Stimulated activated naive CD8-positive, alpha-beta T cell treated with anti-CD3 and anti-CD28 coated beads, Interleukin-15, Interleukin-2, amounts not matched to agents 100 U/mL and 50 U/mL, for 24 hours (primary cell): ENCODE results near the gene TCHH.
"Not testable (repeated sequence)": the region's sequence is repeated elsewhere in the genome, so short reads cannot be mapped to it uniquely, and the experiment has no call there.

Experiments
- ATAC-seq: fragments of 150-1000 bp; cut with Tn5 transposase; one replicate; pipeline ENCODE4 v1.10.0; 2021
- DNase-seq: peaks from one replicate; pipeline ENCODE4 v3.0.0; 2021

TCHH gene

DNA sequence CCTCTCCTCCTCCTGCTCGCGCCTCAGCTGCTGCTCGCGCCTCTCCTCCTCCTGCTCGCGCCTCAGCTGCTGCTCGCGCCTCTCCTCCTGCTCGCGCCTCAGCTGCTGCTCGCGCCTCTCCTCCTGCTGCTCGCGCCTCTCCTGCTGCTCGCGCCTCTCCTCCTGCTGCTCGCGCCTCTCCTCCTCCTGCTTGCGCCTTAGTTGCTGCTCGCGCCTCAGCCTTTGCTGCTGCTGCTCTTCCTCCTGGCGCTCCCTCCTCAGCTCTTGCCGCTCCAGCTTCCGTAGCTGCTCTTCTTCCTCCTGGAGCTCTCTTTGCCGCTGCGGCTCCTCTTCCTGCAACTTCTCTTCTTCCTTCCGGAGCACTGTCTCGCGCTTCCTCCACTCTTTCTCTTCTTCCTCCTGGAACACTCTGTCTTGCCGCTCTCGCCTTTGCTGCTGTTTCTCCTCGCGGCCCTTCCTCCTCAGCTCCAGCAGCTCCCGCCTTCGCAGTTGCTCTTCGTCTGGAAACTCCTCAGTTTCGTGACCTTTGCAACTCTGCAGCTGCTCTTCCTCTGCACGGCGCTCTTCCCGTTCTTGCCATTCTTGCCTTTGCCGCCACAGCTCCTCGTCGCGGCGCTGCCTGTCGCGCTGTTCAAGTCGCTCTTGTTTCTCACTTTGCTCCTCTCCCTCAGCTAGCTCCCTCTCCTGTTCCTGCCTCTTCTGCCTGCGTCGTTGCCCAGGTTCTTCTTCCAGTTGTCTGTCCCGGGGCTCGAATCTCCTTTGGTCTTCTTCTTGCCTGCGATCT is 3.0 kb downstream of the TCHH start:
- DNase-seq = no peak
- ATAC-seq = no peak

GRCh38 chr1:152111515-152111968 is 3.7 kb downstream of the TCHH start:
- DNase-seq = no peak
- ATAC-seq = no peak

DNA sequence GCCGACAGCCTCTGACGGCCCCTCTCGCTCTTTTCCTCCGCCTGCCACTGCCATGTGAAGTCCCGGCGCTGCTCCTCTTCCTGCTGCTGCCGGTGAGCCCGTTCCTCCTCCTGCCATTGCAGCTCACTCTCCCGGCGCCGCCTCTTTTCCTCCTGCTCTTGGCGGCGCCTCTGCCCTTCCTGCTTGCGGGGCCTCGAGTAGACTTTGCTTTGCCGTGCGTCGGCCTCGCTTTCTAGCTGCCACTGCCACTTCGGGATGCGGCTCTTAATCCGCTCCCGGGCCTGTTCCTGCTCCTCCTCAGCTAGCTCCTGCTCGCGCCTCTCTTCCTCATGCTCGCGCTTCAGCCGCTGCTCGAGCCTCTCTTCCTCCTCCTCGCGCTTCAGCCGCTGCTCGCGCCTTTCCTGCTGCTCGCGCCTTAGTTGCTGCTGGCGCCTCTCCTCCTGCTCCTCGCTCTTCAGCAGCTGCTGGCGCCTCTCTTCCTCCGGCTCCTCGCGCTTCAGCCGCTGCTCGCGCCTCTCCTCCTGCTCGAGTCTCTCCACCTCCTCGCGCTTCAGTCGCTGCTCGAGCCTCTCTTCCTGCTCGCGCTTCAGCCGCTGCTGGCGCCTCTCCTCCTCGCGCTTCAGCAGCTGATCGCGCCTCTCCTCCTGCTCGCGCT is 4.3 kb downstream of the TCHH start:
- DNase-seq = peak; percentile 40

DNA sequence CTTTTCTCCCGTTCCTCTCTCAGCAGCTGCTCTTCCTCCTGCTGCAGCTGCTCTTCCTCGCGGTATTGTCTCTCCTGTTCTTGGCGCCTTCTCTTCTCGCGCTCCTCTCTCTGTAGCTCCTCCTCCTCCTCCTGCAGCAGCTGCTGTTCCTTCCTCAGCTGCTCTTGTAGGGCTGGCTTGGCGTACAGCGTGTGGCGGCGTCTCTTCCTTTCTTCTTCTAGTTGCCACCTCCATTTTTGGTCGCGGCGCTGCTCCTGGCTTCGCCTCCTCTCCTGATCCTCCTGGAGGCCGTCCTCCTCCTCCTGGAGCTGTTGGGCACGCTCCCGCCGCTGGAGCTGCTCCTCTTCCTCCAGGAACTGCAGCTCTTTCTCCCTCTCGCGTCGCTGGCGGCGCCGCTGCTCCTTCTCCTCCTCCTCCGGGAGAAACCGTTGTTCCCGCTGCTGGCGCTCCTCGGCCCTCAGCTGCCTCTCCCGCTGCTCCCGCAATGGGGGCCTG is 4.8 kb downstream of the TCHH start:
- DNase-seq = no peak
- ATAC-seq = peak; percentile 66

More for the DNA sequence above, 4.3 kb downstream of the TCHH start:
- peak; percentile 56 for ATAC-seq

GRCh38 chr1:152109998-152110294 is 5.3 kb downstream of the TCHH start:
- DNase-seq (no peak), ATAC-seq (no peak)

GRCh38 chr1:152109231-152109997 is 5.8 kb downstream of the TCHH start:
- ATAC-seq (no peak), DNase-seq (no peak)

DNA sequence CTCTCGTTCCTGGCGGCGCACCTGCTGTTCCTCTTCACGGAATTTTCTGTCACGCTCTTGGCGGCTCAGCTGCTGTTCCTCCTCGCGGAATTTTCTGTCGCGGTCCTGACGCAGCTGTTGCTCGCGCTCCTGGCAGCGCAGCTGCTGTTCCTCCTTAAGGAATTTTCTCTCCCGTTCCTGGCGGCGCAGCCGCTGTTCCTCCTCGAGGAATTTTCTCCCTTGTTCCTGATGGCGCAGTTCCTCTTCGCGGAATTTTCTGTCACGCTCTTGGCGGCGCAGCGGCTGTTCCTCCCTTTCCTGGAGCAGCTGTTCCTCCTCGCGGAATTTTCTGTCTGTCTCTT is 6.4 kb downstream of the TCHH start:
- ATAC-seq (no peak), DNase-seq (no peak)

DNA sequence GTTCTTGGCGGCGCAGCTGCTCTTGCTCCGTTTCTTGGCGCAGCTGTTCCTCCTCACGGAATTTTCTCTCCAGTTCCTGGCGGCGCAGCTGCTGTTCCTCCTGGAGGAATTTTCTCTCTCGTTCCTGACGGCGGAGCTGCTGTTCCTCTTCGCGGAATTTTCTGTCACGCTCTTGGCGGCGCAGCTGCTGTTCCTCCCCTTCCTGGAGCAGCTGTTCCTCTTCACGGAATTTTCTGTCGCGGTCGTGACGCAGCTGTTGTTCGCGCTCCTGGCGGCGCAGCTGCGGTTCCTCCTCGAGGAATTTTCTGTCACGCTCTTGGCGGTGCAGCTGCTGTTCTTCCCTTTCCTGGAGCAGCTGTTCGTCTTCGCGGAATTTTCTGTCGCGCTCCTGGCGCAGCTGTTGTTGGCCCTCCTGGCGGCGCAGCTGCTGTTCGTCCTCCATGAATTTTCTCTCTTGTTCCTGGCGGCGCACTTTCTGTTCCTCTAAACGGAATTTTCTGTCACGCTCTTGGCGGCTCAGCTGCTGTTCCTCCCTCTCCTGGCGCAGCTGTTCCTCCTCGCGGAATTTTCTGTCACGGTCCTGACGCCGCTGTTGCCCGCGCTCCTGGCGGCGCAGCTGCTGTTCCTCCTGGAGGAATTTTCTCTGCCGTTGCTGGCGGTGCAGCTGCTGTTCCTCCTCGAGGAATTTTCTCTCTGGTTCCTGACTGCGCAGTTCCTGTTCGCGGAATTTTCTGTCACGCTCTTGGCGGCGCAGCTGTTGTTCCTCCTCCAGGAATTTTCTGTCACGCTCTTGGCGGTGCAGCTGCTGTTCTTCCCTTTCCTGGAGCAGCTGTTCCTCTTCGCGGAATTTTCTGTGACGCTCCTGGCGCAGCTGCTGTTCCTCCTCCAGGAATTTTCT is 7.0 kb downstream of the TCHH start:
- ATAC-seq (no peak), DNase-seq (no peak)

DNA sequence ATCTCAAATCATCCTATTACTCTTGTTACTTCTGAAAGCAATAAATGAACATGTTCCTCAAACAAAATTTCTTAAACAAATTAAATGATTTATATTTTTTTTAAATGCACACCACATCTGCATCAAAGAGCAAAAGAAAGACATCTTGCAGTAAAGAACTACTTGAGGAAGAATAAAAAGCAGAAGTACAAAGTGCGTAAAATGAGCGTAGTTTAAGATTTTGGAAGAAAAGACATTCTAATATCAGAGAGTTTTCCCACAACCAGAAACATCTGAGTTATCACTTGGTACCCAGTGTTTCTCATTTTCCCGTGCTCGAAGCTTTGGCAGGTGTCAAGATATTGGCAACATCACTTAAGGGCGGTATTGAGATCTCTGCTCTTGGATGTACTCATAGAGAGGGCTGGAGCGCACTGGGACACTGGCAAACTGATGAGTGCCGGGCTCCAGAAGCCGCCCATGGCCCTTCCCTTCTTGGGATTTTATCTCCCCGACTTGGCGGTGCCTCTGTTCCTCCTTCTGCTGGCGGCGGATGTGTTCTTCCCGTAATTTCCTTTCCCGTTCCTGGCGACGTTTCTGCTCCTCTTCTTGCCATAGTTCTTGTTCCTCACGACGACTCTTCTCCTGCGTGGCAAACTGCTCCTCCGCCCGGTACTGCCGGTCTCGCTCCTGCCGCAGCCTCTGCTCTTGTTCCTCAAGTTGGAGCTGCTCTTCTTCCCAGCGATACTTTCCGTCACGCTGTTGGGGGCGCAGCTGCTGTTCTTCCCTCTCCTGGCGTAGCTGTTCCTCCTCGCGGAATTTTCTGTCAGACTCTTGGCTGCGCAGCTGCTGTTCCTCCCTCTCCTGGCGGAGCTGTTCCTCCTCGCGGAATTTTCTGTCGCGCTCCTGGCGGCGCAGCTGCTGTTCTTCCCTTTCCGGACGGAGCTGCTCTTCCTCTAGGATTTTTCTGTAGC is 7.9 kb downstream of the TCHH start:
- ATAC-seq (no peak), DNase-seq (no peak)

GRCh38 chr1:152104854-152105253 is 10.4 kb downstream of the TCHH start:
- no peak for ATAC-seq
- no peak for DNase-seq

GRCh38 chr1:152096931-152097330 is 18.3 kb downstream of the TCHH start:
- DNase-seq (no peak), ATAC-seq (no peak)

DNA sequence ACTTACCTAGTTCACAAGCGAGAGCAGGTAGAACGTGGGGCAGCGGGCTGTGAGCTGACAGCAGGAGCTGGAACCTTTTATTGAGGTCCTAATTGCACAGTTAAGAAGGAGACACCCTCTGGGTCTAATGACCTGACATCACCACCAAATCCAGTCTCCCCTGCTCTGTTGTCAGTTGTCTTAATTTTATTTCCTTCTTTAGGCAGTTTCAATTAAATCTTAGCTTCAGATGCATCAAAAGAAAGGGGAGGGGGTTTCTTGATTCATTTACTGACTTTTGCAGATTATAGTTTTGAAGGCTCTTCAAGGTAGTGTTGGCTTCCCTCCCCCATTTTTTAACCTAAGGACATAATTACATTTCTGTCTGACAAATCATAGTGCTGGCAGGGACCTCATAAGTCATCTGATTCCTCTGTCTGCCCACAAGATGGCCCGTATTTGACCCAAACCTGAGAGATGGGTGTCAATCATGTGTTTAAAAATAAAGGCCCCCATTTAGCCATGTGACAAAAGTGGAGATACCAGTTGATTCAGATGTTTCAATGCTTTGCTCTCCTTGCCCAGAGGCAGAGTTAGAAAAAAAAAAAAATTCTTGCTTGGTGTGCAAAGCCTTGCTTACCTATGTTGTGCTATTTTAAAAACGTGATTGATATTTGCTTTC is 26.1 kb downstream of the TCHH start, which contains the start of gene TCHHL1:
TSS of gene TCHHL1 (minus strand) at position 51 of the 661 bp plus-strand sequence. CDS start 921 bp downstream, outside the sequence.
- no peak for ATAC-seq
- no peak for DNase-seq

DNA sequence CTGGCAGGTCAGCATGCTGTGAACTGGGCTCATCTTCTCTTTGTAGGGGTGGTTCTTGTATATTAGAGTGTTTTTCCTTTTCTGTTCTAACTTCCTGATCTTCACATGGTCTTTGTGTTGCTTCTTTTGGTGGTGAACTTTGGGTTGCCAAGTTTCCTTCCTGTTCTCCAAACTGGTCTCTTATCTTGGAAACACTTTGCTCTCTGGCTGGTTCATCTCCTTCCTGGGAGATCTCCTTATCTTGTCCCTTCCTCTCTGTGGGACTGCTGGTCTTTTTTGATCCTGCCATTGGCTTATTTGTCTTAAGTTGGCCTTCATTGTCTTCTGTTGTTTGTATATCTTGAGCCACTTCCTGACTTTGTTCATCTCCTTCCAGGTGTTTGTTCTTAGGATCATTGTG is 28.5 kb downstream of the TCHH start:
- DNase-seq = no peak
- no peak for ATAC-seq

- no peak for DNase-seq
These were observed 30.4 kb downstream of the TCHH start for GRCh38 chr1:152084853-152085252.

DNA sequence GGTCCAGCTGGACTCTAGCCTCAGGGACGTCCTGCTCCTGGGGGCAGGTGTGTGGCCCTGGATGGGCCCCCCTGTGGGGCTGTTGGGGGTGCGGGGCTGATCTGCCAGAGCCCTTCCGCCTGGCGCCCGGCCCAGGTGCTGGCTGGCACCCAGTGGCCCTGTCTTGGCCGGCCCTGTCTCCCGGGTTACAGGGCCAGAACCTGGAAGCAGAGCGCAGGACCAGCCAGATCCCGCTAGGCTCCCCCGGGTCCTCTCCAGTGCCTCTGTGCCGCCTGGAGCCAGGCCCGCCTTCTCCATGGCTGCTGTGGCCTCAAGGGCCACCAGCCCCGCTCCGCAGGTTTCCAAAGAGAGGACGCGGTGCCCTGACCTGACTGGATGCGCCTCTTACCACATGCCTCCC is 34.2 kb downstream of the TCHH start:
- not testable (repeated sequence) for DNase-seq, ATAC-seq

More at GRCh38 chr1:152084853-152085252, 30.4 kb downstream of the TCHH start:
- no peak for ATAC-seq

- not testable (repeated sequence) for ATAC-seq, DNase-seq
These were observed 34.8 kb downstream of the TCHH start for GRCh38 chr1:152080494-152080893.

- DNase-seq (no peak), ATAC-seq (no peak)
These were observed 36.3 kb downstream of the TCHH start for GRCh38 chr1:152078831-152079441.

GRCh38 chr1:152072311-152072710 is 42.9 kb downstream of the TCHH start:
- DNase-seq = no peak
- no peak for ATAC-seq

GRCh38 chr1:152071123-152071522 is 44.1 kb downstream of the TCHH start:
- ATAC-seq (no peak), DNase-seq (no peak)

GRCh38 chr1:152067929-152068328 is 47.3 kb downstream of the TCHH start:
- ATAC-seq (no peak), DNase-seq (no peak)
